Testis (tissue), 2 donors: ENCODE results near the gene ABCC3.

Source experiments
- CTCF ChIP-seq, 3 experiments: fragments of 450-650 bp in 2 of 3; fragments of 200-600 bp in 1 of 3; sonication (generic) in 1 of 3; IDR thresholded peaks; one replicate each; pipeline ENCODE4 v1.5.1; 2016 to 2019; ENCODE audit warnings: antibody characterized with exemption in 3 of 3, mild to moderate bottlenecking in 2 of 3, moderate library complexity in 1 of 3
- POLR2A ChIP-seq: fragments of 450-650 bp; IDR thresholded peaks from one replicate; pipeline ENCODE4 v1.6.1; 2017; ENCODE audit warnings: antibody characterized with exemption, mild to moderate bottlenecking, moderate library complexity

GRCh38 chr17:50614471-50615051 lies 20.1 kb upstream of the ABCC3 start:
- TF ChIP-seq CTCF (IDR thresholded peaks at IDR 0.05) = no peak
- no peak for TF ChIP-seq POLR2A
